Ovary (tissue), 3 donors: Measurements from ENCODE around the gene SPIB.

Source experiments
- EP300 ChIP-seq: sonication (generic); formaldehyde crosslinking; IDR thresholded peaks from one replicate; pipeline ENCODE4 v1.6.1; 2017; ENCODE audit warnings: antibody characterized with exemption
- POLR2A ChIP-seq: fragments of 450-650 bp; IDR thresholded peaks from one replicate; pipeline ENCODE4 v1.6.1; 2017; ENCODE audit warnings: antibody characterized with exemption, mild to moderate bottlenecking, moderate library complexity
- TF ChIP-seq, protein P1 (sequence below), 3 donors: fragments of 450-650 bp in 2 of 3; fragments of 200-600 bp in 1 of 3; IDR thresholded peaks; one replicate each; pipeline versions ENCODE4 v1.5.1 to v1.8.0; 2016 to 2022; ENCODE audit warnings: antibody characterized with exemption in 3 of 3, mild to moderate bottlenecking in 1 of 3
- donor health status: DM: no; HTN: no; CAD: no.

DNA sequence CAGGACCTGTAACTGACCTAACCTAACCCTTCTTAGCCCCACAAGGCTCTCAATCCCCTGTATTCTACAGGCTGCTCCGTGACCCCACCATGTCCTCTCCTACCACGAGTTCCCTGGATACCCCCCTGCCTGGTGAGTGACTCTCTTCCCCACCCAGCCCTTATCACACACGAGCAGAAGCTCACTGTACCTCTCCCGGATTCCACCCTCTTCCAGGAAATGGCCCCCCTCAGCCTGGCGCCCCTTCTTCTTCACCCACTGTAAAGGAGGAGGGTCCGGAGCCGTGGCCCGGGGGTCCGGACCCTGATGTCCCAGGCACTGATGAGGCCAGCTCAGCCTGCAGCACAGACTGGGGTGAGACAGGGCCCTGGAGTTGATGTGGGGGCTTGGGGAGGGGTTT, 41.2 kb upstream of the SPIB start:
- TF ChIP-seq, protein P1, sequence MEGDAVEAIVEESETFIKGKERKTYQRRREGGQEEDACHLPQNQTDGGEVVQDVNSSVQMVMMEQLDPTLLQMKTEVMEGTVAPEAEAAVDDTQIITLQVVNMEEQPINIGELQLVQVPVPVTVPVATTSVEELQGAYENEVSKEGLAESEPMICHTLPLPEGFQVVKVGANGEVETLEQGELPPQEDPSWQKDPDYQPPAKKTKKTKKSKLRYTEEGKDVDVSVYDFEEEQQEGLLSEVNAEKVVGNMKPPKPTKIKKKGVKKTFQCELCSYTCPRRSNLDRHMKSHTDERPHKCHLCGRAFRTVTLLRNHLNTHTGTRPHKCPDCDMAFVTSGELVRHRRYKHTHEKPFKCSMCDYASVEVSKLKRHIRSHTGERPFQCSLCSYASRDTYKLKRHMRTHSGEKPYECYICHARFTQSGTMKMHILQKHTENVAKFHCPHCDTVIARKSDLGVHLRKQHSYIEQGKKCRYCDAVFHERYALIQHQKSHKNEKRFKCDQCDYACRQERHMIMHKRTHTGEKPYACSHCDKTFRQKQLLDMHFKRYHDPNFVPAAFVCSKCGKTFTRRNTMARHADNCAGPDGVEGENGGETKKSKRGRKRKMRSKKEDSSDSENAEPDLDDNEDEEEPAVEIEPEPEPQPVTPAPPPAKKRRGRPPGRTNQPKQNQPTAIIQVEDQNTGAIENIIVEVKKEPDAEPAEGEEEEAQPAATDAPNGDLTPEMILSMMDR (IDR thresholded peaks at IDR 0.05), result no peak
- TF ChIP-seq POLR2A (no peak), EP300 (no peak)
